Left ventricle myocardium inferior (tissue), 1 donor: ENCODE measurements around the gene SH3BP2. TPM values are rescaled to one million over a fixed set of nuclear protein-coding genes. Genes with fewer than 3 reads are reported as not detected.

Experiments used
- DNase-seq: peaks from one replicate; pipeline ENCODE4 v3.0.0-alpha.2; 2020
- H3K27ac ChIP-seq: fragments of 200-600 bp; replicated peaks from 2 replicates; pipeline ENCODE4 v1.8.0; 2021
- H3K27me3 ChIP-seq: fragments of 200-600 bp; 2 replicates; pipeline ENCODE4 v1.8.0; 2021; ENCODE audit warnings: low read depth
- H3K36me3 ChIP-seq: fragments of 200-600 bp; 2 replicates; pipeline ENCODE4 v1.8.0; 2021
- H3K4me1 ChIP-seq: fragments of 200-600 bp; 2 replicates; pipeline ENCODE4 v1.8.0; 2021
- H3K4me3 ChIP-seq: fragments of 200-600 bp; 2 replicates; pipeline ENCODE4 v1.8.0; 2021; ENCODE audit warnings: mild to moderate bottlenecking, moderate library complexity
- H3K9me3 ChIP-seq: fragments of 200-600 bp; replicated peaks from 2 replicates; pipeline ENCODE4 v1.8.0; 2021
- intact Hi-C: fragments of 100-400 bp; cut with micrococcal nuclease; formaldehyde crosslinking; loops from one replicate; pipeline ENCODE4 v1.11.0; 2022
- total RNA-seq: library from RNA; stranded (reverse); fragmentation: NEBNext Ultra II Directional; extraction: Animal tissue kit (Norgen Biotek cat#: 25700); gene quantifications from one replicate; pipeline ENCODE4 v1.2.1, GENCODE V29; 2021
- TF ChIP-seq, protein P1 (sequence below): fragments of 200-600 bp; IDR thresholded peaks from 2 replicates; pipeline ENCODE4 v1.8.0; 2021; ENCODE audit warnings: antibody characterized with exemption, mild to moderate bottlenecking, borderline replicate concordance
- donor health status: DM: no; HTN: yes; CAD: no; lungs with severe emphysema.

Gene SH3BP2
- total RNA-seq, 1 donor from 2014 or later: 24.7 TPM

DNA sequence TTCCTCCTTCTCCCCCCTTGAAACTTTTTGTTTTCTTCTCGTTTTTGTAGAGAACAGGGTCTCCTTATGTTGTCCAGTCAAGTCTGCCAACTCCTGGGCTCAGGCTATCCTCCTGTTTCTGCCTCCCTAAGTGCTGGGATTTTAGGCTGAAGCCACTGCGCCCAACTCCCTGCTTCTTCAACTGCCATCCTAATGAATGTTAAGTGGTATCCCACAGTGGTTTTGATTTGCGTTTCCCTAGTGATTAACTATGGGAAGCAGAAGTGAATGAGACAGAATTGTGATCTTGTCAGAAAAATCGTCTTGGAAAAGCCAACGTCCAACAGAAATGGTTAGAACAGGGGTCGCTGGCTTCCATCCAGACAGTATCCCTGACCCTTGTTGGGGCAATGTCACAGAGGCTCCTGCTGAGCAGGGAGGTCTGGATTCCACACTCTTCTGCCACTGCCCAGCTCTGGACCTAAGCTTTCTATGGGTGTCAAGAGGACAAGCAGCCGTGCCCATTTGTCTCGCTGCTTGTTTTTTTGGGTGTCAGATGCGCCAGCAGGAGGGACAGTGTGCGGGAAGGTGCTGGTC lies 49.9 kb downstream of the SH3BP2 start:
- Histone ChIP-seq H3K4me3 (peak overlapping the region; percentile 89), H3K36me3 (no peaks in the 10 kb centered on the region), H3K27ac (peak overlapping the region; percentile 99), H3K9me3 (no peaks in the 10 kb centered on the region), H3K27me3 (no peaks in the 10 kb centered on the region), H3K4me1 (peaks cover 55% of the 10 kb centered on the region)
- DNase-seq: no peak
- TF ChIP-seq, protein P1, sequence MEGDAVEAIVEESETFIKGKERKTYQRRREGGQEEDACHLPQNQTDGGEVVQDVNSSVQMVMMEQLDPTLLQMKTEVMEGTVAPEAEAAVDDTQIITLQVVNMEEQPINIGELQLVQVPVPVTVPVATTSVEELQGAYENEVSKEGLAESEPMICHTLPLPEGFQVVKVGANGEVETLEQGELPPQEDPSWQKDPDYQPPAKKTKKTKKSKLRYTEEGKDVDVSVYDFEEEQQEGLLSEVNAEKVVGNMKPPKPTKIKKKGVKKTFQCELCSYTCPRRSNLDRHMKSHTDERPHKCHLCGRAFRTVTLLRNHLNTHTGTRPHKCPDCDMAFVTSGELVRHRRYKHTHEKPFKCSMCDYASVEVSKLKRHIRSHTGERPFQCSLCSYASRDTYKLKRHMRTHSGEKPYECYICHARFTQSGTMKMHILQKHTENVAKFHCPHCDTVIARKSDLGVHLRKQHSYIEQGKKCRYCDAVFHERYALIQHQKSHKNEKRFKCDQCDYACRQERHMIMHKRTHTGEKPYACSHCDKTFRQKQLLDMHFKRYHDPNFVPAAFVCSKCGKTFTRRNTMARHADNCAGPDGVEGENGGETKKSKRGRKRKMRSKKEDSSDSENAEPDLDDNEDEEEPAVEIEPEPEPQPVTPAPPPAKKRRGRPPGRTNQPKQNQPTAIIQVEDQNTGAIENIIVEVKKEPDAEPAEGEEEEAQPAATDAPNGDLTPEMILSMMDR: no peak
- intact Hi-C loops: no loop called here

DNA sequence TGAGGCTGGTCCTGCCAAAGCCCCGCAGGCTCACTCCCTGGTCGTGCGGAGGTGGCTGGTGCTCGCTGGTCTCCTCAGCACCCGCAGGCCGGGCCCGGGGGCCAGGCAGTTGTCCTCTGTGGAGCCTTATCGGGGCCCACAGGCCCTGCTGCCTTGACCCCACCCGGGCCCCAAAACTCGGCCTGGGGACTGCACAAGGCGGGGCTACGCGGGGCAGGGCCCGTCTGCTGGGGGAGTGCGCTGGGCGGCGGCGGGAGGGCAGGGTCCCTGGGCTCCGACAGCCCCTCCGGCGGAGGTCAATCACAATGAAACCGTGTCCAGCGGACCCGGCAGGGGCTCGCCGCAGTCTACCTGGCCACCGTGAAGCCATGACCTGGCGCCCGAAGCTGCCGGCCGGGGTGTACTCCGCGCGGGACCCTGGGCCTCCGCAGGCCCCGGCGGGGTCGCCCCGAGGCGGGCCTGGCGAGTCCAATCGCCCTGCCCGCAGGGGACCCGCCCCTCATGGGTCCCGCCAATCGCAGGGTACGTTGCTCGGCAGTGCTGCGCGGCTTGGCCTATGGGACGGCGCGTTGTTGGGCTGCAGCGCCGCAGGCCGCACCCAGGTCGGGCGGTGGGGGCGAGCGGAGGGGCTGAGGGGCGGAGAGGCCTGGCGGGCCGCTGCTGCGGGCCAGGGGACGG lies 50.5 kb downstream of the SH3BP2 start, which contains the start of gene ADD1:
TSS of gene ADD1 (plus strand) at position 582 of the 678 bp plus-strand sequence. CDS start 32,072 bp downstream, outside the sequence.
- no peaks in the 10 kb centered on the region for H3K36me3 ChIP-seq
- no peaks in the 10 kb centered on the region for H3K27me3 ChIP-seq
- peak; percentile 92 for DNase-seq
- TF ChIP-seq, protein P1: no peak
- intact Hi-C loops: no loop called here
- H3K4me1 ChIP-seq: peaks cover 55% of the 10 kb centered on the region
- peak within 1 kb of the TSS; percentile 99 for H3K27ac ChIP-seq
- peak within 1 kb of the TSS; percentile 89 for H3K4me3 ChIP-seq
- H3K9me3 ChIP-seq: no peaks in the 10 kb centered on the region

DNA sequence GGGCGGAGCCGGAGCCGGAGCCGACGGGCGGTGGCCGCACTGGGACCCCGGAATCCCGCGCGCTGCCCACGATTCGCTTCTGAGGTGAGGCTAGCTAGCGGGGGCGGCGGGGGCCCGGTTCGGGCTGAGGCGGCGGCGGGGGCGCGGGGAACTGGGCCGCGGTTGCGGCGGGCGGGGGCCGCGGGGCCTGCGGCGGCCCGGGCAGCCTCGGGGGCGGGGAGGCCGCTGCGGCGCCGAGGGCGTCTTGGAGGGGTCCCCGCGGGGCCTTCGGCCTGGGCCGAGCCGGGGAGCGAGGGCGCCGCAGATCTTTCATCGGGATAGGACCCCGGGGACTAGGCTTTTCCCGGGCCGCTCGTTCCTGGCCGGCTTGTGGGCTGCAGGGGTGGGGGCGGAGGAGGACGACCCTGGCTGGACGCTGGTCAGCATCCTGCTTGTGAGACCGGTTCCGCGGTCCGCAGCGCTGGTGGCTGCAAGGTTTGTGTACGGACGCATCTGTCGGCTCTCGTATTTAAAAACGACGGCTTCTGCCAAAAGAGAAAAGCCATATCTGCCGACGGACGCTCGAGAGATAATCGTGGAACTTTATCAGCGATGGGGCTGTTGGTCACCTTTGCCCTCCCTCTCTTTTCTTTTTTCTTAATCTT lies 51.2 kb downstream of the SH3BP2 start:
- H3K36me3 ChIP-seq: no peaks in the 10 kb centered on the region
- intact Hi-C loops: no loop called here

DNA sequence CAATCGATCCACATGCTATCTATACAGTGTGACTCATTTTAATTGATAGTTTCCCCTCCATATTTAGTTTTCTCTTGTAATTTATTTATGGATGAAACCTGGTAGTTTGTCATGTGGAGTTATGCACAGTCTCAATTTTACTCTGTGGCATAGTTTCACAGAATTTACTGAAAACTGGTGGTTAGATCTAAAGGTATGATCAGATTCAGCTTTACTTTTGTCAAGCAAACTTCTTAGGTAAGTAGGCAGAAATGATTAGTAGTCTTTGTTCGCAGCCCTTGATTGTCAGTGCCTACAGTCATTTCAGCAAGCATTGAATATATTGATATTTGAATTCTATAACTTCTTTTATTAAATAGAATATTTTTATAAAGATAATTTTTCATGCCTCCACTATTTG lies 53.3 kb downstream of the SH3BP2 start:
- no peaks in the 10 kb centered on the region for H3K27me3 ChIP-seq
- TF ChIP-seq, protein P1: no peak
- H3K27ac ChIP-seq: no peak overlapping the region
- DNase-seq: no peak
- H3K4me1 ChIP-seq: peaks cover 76% of the 10 kb centered on the region
- H3K36me3 ChIP-seq: no peaks in the 10 kb centered on the region
- H3K9me3 ChIP-seq: no peaks in the 10 kb centered on the region
- intact Hi-C loops: no loop called here
- H3K4me3 ChIP-seq: peak overlapping the region; percentile 89

More for the DNA sequence above, 51.2 kb downstream of the SH3BP2 start:
- peak; percentile 61 for DNase-seq
- Histone ChIP-seq H3K4me3 (peak overlapping the region; percentile 89), H3K27me3 (no peaks in the 10 kb centered on the region), H3K4me1 (peaks cover 58% of the 10 kb centered on the region), H3K27ac (peak overlapping the region; percentile 99), H3K9me3 (no peaks in the 10 kb centered on the region)
- TF ChIP-seq, protein P1: no peak

DNA sequence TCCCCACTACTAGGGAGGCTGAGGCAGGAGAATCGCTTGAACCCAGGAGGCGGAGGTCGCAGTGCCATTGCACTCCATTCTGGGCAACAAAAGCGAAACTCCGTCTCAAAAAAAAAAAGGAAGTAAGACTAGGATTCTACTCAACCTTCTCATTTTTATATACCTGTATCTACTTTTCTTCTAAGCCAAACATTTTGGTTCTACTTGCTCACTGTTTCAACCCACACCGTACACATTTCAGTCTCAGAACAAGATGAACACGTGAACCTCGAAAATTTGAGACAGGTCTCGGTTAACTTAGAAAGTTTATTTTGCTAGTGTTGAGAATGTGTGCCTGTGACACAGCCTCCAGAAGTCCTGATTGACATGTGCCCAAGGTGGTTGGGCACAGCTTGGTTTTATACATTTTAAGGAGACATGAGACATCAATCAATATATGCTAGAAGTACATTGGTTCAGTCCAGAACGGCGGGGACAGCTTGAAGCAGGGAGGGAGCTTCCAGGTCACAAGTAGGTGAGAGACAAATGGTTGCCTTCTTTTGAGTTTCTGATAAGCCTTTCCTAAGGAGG lies 54.5 kb downstream of the SH3BP2 start:
- no peak for DNase-seq
- Histone ChIP-seq H3K9me3 (no peaks in the 10 kb centered on the region), H3K4me1 (peaks cover 86% of the 10 kb centered on the region), H3K27me3 (no peaks in the 10 kb centered on the region), H3K36me3 (no peaks in the 10 kb centered on the region), H3K27ac (peak overlapping the region; percentile 34), H3K4me3 (no peak overlapping the region)
- TF ChIP-seq, protein P1: no peak
- intact Hi-C loops: no loop called here
